ENCODE results near the gene CRIP2. TPM values are rescaled to one million over a fixed set of nuclear protein-coding genes. Genes with fewer than 3 reads are reported as not detected.

The CRIP2 gene
- total and polyA plus RNA-seq, 12 donors, result 5.9 to 193 (median 56.4) TPM

DNA sequence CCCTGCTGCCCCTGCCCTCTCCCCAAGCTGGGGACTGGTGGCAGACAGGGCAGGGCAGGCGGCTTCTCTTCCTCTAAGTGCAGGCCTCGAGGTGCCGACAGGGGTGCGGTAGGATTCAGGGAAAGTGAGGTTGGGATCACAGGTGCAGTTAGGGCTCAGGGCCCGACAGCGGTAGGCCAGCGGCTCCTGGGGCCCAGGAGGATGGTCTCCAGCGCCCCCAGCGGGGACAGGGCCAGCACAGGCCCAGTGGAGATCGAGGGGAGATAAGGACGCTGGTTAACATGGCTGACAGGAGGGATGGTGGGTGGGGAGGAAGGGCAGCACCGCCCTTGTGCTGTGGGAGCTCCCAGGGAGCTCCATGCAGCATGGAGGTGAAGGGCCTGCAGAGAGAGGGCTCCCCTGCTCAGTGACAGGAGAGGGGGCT is 11.1 kb downstream of the CRIP2 start:
- Histone ChIP-seq H3K4me1 (replicated peaks in 1 of 2) (peaks cover 20 to 55% of the 10 kb centered on the region in 2 donors), H3K4me3 (no peak overlapping the region), H3K9me3 (replicated peaks in 1 of 3) (no peaks in the 10 kb centered on the region), H3K27ac (peak overlapping the region in 1 of 5 donors; percentile 6), H3K36me3 (replicated peaks in 1 of 2) (no peaks in the 10 kb centered on the region), H3K27me3 (peaks cover 11% of the 10 kb centered on the region)
- intact Hi-C loops (cut with DNase I), result loop anchor here (5.0 kb wide), 2 partner anchors 38 to 113 kb away; no protein-coding TSS in a partner anchor
- 0 to 55% (median 38%) methylated on average over 1 to 12 of the region's 12 CpGs for WGBS, 4 donors
- TF ChIP-seq, protein P1, sequence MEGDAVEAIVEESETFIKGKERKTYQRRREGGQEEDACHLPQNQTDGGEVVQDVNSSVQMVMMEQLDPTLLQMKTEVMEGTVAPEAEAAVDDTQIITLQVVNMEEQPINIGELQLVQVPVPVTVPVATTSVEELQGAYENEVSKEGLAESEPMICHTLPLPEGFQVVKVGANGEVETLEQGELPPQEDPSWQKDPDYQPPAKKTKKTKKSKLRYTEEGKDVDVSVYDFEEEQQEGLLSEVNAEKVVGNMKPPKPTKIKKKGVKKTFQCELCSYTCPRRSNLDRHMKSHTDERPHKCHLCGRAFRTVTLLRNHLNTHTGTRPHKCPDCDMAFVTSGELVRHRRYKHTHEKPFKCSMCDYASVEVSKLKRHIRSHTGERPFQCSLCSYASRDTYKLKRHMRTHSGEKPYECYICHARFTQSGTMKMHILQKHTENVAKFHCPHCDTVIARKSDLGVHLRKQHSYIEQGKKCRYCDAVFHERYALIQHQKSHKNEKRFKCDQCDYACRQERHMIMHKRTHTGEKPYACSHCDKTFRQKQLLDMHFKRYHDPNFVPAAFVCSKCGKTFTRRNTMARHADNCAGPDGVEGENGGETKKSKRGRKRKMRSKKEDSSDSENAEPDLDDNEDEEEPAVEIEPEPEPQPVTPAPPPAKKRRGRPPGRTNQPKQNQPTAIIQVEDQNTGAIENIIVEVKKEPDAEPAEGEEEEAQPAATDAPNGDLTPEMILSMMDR (IDR thresholded peaks at IDR 0.05), result peak in 2 of 6 experiments; percentile 19 to 31
- no peak for TF ChIP-seq POLR2A (IDR thresholded peaks at IDR 0.05)
- DNase-seq, result peak in 1 of 7 donors; percentile 62

- TF ChIP-seq, protein P1 (IDR thresholded peaks at IDR 0.05), result no peak
- TF ChIP-seq POLR2A (IDR thresholded peaks at IDR 0.05), result no peak
- WGBS, 4 donors, result 0 to 24% (median 7%) methylated on average over 4 to 56 of the region's 56 CpGs
- H3K27me3 ChIP-seq, result peaks cover 11% of the 10 kb centered on the region
- intact Hi-C loops (cut with DNase I), result loop anchor here (5.0 kb wide), 2 partner anchors 39 to 114 kb away; no protein-coding TSS in a partner anchor
- no peak for DNase-seq
- H3K27ac ChIP-seq, result peak within 1 kb of the TSS in 2 of 5 donors; percentile 6 to 44
- no peaks in the 10 kb centered on the region for H3K36me3 ChIP-seq (replicated peaks in 1 of 2)
- H3K4me1 ChIP-seq (replicated peaks in 1 of 2), result peaks cover 18 to 49% of the 10 kb centered on the region in 2 donors
- H3K9me3 ChIP-seq (replicated peaks in 1 of 3), result no peaks in the 10 kb centered on the region
- H3K4me3 ChIP-seq, result peak within 1 kb of the TSS in 2 of 4 donors; percentile 3 to 44
Measured at GRCh38 chr14:105486163-105486973, 11.7 kb downstream of the CRIP2 start, which contains the start of gene CRIP1. CRIP1 (plus strand) TSS chr14:105486886; CDS start chr14:105487260, 374 bp downstream.

DNA sequence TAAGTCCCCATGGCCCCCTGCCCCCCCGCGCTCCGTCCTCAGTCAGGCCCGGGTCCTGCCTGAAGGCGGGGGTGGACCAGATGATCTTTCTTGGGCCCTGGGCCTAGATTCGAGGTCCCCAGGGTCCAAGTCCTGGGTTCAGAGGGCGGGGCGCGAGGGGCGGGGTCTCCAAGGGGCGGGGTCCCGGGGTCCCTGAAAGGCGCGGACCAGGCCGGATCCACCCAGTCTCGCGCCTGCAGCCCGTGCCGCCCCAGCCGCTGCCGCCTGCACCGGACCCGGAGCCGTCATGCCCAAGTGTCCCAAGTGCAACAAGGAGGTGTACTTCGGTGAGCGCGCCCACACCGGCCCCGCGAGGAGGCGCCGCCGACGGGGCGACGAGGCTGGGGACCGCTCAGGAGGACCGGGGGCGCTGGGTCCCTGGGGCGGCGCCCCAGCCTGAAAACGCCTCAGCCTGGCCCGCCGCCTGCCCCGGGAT is 12.4 kb downstream of the CRIP2 start:
- DNase-seq, result no peak
- intact Hi-C loops (cut with DNase I), result loop anchor here (5.0 kb wide), 2 partner anchors 40 to 115 kb away; no protein-coding TSS in a partner anchor
- H3K4me1 ChIP-seq (replicated peaks in 1 of 2), result peaks cover 13 to 42% of the 10 kb centered on the region in 2 donors
- WGBS, 4 donors, result 1 to 2% (median 1%) methylated on average over 20 to 45 of the region's 45 CpGs; no CpG with 5 or more reads in 1 of the 4 donors
- TF ChIP-seq, protein P1 (IDR thresholded peaks at IDR 0.05), result no peak
- no peak for TF ChIP-seq POLR2A (IDR thresholded peaks at IDR 0.05)
- H3K9me3 ChIP-seq (replicated peaks in 1 of 3), result no peaks in the 10 kb centered on the region
- H3K27ac ChIP-seq, result peak overlapping the region in 2 of 5 donors; percentile 6 to 44
- H3K27me3 ChIP-seq, result peaks cover 11% of the 10 kb centered on the region
- peak overlapping the region in 2 of 4 donors; percentile 3 to 44 for H3K4me3 ChIP-seq
- H3K36me3 ChIP-seq (replicated peaks in 1 of 2), result no peaks in the 10 kb centered on the region

GRCh38 chr14:105487449-105487985 is 12.9 kb downstream of the CRIP2 start:
- H3K4me3 ChIP-seq, result peak overlapping the region in 2 of 4 donors; percentile 3 to 44
- H3K9me3 ChIP-seq (replicated peaks in 1 of 3), result no peaks in the 10 kb centered on the region
- 0 to 23% (median 3%) methylated on average over 8 to 48 of the region's 48 CpGs for WGBS, 4 donors
- peaks cover 11% of the 10 kb centered on the region for H3K27me3 ChIP-seq
- DNase-seq, result no peak
- intact Hi-C loops (cut with DNase I), result loop anchor here (5.0 kb wide), 2 partner anchors 40 to 115 kb away; no protein-coding TSS in a partner anchor
- peak overlapping the region in 2 of 5 donors; percentile 2 to 44 for H3K27ac ChIP-seq
- H3K36me3 ChIP-seq (replicated peaks in 1 of 2), result no peaks in the 10 kb centered on the region
- TF ChIP-seq, protein P1 (IDR thresholded peaks at IDR 0.05), result no peak
- TF ChIP-seq POLR2A (IDR thresholded peaks at IDR 0.05), result no peak
- peaks cover 8 to 37% of the 10 kb centered on the region in 2 donors for H3K4me1 ChIP-seq (replicated peaks in 1 of 2)
